Measurements from ENCODE around the gene P2RX1.

P2RX1 gene

DNA sequence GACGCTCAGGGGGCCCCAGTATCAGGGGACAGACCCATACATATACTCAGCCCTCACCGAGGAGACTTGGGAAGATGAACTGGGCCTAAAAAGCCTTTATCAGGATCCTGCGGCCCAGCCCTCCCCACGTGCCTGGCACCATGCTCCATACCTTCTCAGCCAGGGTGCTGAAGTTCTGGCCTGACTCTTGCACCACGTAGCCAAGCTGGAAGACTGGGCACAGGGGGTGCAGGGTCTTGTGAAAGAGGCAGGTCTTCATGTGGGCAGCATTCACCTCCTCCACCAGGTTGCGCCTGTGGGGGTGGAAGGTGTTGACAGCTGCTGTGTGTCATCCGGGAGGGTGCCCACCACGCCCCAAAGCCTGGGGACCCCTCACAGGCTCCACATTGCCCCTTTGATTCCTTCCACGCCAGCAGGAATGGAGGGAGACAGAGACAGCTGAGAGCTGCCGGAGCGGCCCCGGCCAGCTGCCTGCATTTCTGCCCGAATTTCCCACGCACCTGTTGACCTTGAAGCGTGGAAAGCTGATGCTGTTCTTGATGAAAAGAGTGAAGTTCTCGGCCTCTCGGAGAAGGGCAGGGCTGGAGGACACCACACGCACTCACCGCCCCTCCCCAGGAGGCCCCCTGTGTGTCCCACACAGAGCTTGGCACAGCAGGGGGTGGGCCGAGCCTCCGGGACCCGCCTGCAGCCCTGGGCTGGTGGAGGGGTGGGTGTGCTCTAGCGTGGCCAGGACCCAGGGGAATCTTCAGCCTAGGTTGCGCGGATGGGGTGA is 13.0 kb downstream of the P2RX1 start:
- DNase-seq, result no peak

DNA sequence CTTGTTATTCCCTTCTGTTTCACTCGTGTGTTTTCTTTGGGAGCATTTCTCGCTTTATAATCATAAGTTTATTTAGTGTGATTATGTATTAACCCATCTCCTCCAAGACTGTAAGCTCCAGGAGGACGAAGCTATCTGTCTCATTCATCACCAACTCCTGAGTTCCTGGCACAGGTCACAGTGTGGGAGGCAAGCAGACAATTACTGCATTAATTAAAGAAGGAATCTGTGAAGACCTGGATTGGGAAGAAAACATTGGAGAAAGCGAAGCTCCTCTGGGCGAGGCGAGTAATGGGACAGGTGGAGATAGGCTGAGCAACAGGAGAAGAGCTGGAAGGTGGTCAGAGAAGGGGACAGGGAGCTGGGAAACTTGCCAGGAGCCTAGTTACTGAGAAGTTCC is 15.6 kb downstream of the P2RX1 start:
- DNase-seq, result no peak

DNA sequence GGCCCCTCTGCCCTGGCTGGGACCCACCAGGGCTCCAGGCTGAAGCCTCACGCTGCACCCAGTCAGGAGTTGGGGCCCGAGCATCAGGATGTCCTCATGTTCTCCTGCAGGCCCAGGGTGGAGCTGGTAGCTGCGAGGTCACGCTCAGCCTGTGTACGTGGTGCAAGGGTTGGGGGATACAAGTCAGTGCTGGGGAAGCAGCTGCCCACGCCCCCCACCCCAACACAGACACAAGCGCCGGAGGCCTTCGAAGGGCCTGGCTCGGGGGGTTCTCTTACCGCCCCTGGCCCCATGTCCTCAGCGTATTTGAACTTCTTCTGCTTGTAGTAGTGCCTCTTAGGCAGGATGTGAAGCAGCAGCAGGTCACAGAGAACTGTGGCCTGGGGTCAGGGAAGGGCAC is 18.5 kb downstream of the P2RX1 start:
- DNase-seq, result no peak

DNA sequence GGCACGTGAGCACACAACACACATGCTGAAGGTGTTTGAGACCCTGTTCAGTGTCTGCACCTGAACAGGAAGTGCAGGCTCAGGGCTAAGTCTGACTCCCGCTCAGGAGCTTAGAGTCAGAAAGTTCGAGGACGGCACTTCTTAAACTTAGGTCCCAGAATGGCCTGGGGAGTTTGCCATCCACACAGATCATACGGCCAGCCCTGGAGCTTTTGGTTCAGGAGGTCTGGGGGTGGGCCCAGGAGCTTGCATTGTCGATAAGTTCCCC is 19.4 kb downstream of the P2RX1 start:
- DNase-seq, result no peak

DNA sequence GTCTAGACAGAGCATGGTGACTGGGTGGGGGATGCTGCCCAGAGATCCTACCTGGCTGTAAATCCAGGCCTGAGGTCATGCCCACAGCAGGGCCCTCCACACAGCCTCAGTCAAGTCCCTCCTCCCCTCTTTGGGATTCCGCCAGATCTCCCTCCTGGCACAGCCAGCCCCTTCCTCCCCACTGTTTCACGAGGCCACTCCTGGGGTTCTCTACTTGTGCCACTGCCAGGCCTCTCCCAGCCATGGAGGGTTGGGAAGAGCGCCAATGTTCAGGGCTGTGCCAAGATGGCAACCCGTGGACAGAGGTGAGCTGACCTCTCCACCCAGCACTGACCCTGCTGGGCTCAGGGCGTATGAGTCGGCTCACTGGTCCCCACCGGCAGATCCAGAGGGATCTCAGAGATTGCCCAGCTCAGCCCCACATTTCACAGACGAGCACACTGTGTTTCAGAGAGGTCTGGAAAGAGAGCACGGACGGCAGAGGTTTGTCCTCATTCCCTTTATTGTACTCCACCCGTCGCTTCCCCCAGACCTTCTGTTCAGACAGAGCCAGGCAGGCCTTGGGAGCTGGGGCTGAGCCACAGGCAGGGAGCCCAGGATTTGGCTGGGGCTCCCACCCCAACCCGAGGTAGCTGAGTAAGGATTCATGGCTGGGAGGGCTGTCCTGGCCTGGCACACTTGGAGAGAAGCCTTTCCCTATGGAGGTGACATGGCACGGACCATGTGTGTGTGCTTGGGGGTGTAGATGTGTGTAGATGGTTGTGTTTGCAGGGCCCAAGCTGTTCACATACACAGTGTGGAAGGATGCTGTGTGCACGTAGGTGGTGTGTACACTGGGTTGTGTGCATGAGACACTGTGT is 19.9 kb downstream of the P2RX1 start:
- DNase-seq, result no peak

DNA sequence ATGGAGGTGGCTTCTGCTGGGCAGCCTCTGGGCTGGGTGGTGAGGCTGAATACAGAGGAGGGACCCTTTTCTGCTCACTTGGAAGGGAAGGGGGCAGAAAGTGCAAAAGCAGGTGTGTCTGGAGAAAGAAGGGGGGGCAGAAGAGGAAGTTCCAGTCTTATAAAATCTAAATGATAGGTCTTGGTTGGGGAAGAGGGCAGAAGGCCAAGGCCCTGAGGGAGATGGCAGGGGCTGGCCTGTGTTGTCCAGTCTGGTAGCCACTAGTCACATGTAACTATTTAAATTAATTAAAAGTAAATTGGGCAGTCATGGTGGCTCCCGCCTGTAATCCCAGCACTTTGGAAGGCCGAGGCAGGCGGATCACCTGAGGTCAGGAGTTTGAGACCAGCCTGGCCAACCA is 20.9 kb downstream of the P2RX1 start:
- no peak for DNase-seq

DNA sequence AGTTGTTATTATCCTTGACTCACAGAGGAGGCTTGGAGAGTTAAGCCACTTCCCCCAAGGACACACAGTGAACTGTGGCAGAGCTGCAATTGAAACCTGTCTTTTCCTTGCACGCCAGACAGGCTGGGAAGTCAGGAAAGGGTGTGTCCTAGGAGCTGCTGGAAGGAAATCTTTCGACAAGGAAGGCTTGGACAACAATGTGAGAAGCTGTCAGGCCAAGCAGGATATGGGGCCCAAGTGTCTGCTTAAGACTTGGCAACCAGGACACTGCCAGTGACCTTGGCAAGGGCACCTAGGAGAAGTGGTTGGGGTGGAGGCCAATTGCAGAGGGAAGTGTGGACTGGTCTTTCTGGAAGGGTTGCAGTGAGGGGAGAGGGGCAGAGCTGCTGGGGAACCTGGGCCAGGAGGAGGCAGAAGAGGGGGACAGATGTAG is 21.3 kb downstream of the P2RX1 start:
- DNase-seq, result no peak

DNA sequence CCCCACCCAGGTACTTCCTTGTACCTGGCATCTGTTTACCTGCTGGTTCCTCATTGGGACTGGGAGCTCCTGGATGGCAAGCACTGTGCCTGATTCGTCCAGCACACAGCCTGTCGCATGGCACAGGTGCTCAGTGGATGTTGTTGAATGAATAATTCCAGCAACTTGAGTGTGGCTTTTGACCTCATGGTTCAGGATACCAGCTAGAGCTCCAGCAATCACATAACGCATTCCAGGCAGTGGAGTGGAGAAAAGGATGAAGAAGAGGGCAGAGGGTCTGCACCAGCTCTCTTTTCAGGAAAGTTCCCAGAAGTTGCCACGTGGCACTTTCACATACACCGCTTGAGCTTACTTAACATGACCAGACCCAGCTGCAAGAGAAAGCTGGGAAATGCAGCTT is 22.1 kb downstream of the P2RX1 start:
- DNase-seq, result no peak

DNA sequence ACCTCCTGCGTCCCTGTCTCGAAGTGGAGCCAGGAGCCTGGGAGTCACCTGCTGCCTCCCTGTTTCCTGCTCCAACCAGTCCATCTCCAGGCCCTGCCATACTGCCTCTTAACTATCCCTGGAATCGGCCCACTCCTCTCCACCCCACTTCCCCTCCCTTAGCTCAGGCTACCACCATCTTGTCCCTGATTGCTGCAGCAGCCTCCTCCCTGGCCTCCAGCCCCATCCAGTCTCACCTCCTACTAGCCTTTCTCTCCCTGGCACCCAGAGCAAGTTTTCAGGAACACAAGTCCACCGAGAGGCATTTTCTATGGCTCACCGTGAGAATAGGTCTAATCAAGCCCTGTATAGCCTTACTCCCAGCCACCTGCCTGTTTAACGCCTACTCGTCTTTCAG is 22.5 kb downstream of the P2RX1 start:
- DNase-seq, result no peak

DNA sequence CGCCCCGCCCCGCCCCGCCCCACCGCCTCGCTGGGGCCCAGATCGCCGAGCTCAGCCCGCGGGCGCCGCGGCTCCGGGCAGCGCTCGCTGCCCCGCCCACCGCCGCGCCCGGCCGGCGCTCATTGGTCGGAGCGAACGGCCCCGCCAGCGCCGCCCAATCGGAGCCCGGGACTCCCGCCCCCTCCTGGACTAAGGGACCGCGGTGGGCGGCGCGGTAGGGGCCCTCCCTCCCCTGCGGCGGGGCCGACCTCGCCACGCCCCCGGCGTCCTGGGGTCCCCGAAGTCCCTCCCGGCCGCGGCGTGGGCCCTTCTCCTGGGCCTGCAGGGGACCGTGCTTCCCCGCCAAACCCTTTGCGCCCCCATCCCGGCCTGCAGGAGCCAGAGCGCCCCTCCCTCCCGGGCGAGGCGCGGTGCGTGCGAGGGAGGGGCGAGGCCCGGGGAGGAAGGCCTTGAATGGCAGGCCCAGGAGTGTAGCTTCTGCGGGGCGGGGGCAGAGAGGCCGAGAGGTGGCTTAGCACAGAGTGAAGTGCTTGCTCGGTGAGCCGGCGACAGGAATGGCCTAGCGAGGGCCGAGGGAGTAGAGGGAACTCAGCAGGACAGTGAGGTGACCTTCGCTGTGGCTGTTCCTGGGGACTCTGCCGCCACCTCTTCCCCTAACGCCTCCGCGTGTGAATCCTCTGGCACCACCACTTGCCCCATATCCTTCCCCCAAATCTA is 23.1 kb downstream of the P2RX1 start, which contains the start of gene CAMKK1:
CAMKK1 (minus strand) TSS at position 51 of the 717 bp plus-strand sequence. CDS start 7,366 bp downstream, outside the sequence.
- peak; percentile 91 for DNase-seq

DNA sequence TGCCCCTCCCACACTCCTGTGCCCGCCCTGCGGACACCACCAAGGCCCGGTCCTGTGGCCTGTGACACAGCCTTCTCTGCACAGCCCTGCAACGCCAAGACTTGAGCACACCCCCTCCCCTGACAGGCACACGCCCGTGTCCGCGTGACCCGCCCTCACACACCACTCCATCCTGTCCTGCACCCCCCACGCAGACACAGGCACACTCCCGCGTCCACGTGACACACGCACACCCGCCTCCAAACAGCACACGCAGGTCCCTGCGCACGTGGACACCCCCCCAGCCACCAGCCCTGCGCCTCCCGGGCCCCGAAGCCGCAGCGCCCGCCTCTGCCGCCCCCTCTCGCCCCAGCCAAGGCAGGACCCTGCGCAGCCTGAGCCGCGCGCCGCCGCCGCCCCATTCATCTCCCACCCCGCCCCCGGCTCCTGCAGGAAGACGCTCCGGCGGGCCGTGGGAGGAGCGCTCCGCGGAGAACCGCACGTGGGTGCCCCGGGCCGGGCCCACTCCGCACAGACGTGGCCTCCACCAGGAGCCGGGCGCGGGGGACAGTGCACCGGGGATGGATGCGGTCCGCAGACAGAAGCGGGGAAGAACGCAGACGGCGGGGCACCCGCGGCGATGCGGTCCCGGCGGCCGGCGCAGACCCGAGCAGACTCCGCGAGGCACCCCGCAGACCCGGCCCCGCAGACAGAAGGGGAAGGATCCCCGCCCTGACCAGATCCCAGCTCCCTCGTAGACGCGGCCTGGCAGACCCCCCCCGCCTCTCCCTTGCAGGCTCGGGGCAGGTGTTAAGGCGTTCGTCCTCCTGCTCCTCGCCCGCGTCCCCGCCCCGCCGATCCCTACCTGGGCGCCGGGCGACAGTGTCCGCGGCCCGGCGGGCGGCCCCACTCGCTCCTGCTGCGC is 23.9 kb downstream of the P2RX1 start:
- DNase-seq, result peak; percentile 44

DNA sequence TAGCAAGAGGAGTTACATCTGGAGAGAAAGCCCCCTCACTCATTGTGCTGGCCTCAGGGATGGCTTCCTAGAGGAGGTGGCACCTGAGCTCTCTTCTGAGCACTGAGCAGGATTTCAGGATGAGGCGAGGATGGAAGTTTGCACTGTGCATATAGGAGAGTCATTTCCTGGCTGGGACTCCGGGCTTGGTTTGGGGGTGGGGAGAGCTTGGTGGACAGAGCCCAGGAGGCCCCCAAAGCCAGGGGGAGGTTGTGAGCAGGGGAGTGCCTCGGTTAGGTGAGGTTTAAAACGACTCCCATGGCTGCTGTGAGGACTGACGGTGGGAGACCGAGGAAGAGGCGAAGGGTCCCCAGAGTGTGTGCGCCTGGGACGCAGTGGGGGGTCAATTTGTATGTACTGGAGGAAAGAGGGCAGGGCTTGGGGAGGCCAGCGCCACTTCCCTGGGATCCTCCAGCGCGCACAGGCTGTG is 24.6 kb downstream of the P2RX1 start:
- DNase-seq, result no peak

DNA sequence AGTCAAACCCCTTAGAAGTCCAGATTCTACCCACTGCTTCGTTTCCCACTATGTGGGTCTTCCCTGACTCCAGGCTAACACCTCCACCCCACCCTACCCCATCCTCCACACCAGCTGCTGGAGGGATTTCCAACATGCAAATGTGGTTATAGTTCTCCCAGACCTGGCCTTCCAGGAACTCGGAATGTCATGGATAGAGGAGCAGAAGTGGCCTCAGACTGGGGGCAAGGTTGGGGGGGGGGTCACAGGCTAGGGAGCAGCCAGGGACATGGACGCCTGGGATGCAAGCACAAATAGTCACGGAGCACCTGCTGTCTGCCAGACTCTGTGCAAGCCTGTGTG is 25.4 kb downstream of the P2RX1 start:
- no peak for DNase-seq

DNA sequence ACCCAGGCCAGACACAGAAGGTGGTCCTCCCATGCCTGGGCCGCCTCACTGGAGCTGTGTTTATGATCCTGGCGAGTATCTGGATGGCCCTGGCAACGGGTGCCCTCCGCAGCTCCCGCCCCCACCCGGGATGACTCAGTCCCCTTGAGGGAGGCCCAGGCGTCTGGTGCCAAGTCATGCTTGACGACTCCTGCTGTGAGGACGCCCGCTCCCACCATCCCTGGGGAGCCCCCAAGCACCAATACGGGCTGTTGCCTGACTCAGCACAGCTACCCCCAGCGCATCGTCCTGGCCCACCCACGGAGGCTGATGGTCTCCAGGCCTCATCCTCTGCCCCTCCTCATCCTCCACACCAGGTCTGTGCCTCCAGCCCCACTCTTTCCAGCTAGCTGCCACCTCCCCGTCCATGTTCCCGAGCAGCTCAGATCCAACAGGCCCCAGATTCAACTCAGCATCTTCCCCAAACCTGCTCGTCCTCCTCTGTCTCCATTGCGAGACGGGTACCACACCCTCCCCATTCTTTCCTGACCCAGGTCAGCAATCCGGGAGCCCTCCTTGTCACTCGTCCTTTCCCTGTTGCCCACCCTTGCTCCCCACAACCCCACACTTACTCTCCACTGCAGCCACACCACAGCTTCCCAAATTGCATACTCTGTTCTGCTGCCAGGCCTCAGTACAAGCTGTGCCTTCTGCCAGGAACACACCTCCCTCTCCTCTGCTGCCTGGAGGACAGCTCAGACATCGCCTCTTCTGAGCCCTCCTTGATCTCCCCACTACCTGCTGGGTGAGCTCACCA is 26.0 kb downstream of the P2RX1 start:
- peak; percentile 86 for DNase-seq

DNA sequence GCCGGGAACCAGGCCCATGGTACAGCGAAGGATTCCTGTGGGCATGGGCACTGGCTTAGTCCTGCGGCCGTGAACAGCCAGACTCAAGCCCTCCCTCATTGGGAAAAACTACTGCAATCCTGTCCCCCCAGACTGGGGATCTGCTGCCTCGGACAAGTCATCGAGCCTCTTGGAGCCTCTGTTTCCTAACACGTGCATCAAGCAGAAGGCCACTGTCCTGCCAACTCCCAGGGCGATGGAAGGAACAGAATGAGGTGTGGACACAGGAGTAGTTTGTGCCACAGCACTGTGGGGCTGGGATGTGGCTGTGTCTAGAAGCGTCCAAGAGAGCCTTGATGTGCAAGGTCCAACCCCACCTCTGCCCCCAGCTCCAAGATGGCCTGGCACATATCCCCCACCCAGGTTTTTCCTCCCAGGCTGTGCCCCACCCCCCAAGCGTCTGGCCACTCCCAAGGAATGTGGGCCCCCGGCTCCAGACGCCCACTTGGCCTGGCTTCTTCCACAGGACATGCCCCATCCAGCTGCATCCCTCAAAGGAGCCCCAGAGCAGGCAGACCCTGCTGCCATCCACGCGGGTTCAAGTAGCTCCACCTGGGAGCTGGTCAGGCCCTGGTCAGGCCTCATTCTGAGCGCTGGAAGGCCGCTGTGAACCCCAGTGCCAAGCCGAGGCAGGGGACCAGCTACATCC is 26.8 kb downstream of the P2RX1 start:
- DNase-seq, result no peak

DNA sequence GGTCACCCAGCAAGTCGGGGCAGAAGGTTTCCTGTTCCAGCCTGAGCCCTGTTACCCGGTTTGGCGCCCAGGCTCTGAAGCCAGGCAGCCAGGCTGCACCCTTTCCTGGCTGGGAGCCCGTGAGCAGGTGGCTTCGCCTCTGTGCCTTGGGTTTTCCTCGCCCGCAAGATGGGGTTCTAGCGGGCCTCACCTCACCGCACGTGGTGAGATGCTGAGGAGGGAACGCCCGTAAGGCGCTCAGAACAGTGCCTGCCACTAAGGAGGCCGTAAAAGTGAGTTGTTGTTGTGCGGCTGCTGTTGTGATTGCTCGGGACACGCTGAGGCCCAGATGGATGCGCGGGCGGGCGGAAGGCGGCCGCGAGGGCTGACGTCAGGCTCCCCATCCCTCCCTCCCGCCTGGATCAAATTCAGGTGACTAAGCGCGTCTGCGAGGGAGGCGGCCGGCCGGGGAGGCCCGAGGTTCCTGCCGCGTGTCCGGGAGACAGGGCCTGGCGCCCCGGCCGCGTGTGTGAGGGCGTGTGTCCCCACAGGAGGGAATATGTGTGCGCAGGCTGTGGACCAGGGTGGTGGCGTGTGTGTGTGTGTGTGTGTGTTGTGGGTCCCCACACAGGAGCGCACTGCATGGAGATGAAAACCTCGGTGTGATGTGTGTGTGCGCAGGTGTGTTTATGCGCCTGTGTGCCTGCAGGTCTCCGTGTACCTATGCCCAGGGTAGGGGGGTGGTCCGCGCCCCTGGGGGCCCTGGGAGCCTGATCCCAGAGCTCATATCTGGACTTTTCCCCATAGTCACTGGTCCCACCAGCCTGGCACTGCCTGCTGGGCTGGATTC is 27.7 kb downstream of the P2RX1 start:
- peak; percentile 84 for DNase-seq

DNA sequence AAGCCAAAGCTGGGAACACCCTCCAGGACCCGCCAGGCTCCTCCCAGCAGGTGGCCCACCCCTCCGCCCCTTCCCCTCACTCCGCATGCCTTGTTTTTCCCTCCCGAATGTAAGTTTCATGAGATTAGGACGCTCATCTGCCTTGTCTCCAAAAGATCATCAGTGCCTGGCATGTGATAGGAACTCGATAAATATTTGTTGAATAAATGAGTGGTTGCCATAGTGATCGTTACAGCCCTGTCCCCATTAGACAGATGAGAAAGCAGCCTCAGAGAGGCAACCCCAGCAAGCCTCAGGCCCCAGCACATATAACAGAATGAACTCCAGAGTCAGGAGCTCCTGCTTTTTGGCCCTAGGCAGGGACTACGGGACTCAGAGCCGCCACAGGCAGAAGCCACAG is 28.5 kb downstream of the P2RX1 start:
- DNase-seq, result no peak

DNA sequence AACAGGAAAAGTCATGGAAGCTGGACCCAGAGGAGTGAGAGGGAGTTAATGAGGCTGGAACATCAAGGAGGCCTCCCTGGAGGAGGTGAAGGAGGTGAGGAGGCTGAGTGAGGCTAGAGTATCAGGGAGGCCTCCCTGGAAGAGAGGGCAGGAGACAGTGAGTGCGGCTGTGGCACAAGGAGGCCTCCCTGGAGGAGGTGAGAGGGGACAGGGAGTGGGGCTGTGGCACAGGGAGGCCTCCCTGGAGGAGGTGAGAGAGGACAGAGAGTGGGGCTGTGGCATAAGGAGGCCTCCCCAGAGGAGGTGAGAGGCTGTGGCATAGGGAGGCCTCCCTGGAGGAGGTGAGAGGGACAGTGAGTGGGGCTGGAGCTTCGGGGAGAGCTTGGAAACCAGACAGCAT is 28.9 kb downstream of the P2RX1 start:
- no peak for DNase-seq

DNA sequence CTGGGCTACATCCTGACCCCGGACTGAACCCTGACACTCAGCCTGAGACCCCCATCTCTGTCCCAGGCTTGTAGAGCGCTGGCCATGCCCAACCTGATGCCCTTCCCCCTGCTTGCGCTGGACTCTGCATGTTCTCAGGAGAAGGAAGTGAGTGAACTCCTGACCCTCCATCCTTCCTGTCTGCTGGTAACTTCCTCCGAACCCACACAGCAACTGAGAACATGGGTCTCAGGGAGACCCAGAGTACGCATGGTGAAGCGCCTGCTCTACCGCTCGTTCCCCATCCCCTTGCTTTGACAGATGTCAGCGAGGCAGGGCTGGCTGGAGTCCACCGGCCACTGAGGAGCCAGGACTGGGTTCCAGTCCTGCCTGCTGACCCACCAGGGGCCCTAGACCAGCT is 29.5 kb downstream of the P2RX1 start:
- DNase-seq, result no peak

DNA sequence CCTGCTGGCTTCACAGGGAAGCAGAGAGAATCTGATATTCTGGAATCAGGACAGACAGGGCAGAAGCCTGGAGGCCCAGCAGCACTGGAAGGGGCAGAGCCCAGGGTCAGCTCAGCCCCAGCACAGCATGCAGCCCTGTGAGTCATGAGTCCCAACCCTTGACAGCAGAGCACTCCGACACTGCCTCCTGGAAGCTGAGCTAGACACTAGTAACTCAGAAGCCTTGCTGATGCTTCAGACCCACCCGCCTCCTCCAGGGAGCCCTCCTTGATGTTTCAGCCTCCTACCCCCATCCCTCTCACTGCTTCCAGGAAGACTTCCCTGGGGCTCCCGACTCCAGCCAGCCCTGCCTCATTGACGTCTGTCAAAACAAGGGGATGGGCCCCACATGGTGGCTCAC is 30.3 kb downstream of the P2RX1 start:
- no peak for DNase-seq
